H9 (cell line): ENCODE results near the gene PXT1. TPM values are rescaled to one million over a fixed set of nuclear protein-coding genes. Genes with fewer than 3 reads are reported as not detected.
A peak's percentile ranks its signal among the peaks of the same experiment; 100 is the strongest.

ENCODE experiments used
- DNase-seq: peaks from one replicate; pipeline ENCODE4 v3.0.0-alpha.2; 2017
- H2AFZ ChIP-seq: one replicate; pipeline ENCODE4 v1.6.1; 2013; ENCODE audit warnings: mild to moderate bottlenecking, low read length, control low read depth, moderate library complexity
- H2AK5ac ChIP-seq: 2 replicates; pipeline ENCODE4 v1.6.1; 2013; ENCODE audit warnings: low read length, control low read depth, mixed read lengths; ENCODE audit not compliant: insufficient read length
- H2BK120ac ChIP-seq: one replicate; pipeline ENCODE4 v1.6.1; 2013; ENCODE audit warnings: low read depth, mild to moderate bottlenecking, low read length, control low read depth, inconsistent platforms; ENCODE audit not compliant: poor library complexity, severe bottlenecking
- H2BK12ac ChIP-seq: 2 replicates; pipeline ENCODE4 v1.6.1; 2013; ENCODE audit warnings: low read length, control low read depth, mixed read lengths, low read depth; ENCODE audit not compliant: insufficient read length
- H2BK15ac ChIP-seq: 2 replicates; pipeline ENCODE4 v1.6.1; 2013; ENCODE audit warnings: low read depth, low read length, control low read depth
- H2BK20ac ChIP-seq: one replicate; pipeline ENCODE4 v1.6.1; 2013; ENCODE audit warnings: low read depth, mild to moderate bottlenecking, low read length, control low read depth, inconsistent platforms; ENCODE audit not compliant: poor library complexity, severe bottlenecking
- H2BK5ac ChIP-seq: 2 replicates; pipeline ENCODE4 v1.6.1; 2013; ENCODE audit warnings: low read length, control low read depth, mixed read lengths; ENCODE audit not compliant: insufficient read length
- H3K14ac ChIP-seq: 2 replicates; pipeline ENCODE4 v1.6.1; 2013; ENCODE audit warnings: low read length, control low read depth; ENCODE audit not compliant: insufficient read depth
- H3K18ac ChIP-seq: 2 replicates; pipeline ENCODE4 v1.6.1; 2013; ENCODE audit warnings: low read depth, mild to moderate bottlenecking, mixed read lengths, low read length, control low read depth; ENCODE audit not compliant: insufficient read length
- H3K23ac ChIP-seq: 2 replicates; pipeline ENCODE4 v1.6.1; 2013; ENCODE audit warnings: low read length, control low read depth, mixed read lengths, low read depth; ENCODE audit not compliant: insufficient read length
- H3K23me2 ChIP-seq: 2 replicates; pipeline ENCODE4 v1.6.1; 2013; ENCODE audit warnings: low read depth, mild to moderate bottlenecking, mixed read lengths, low read length, control low read depth; ENCODE audit not compliant: insufficient read length, poor library complexity, severe bottlenecking
- H3K27ac ChIP-seq: 2 replicates; pipeline ENCODE4 v1.5.1; 2013; ENCODE audit warnings: low read length, control low read depth, mixed read lengths, low read depth; ENCODE audit not compliant: insufficient read length
- H3K27me3 ChIP-seq: 2 replicates; pipeline ENCODE4 v1.6.1; 2013; ENCODE audit warnings: low read length, control low read depth, inconsistent platforms; ENCODE audit not compliant: insufficient read depth
- H3K4ac ChIP-seq: 2 replicates; pipeline ENCODE4 v1.6.1; 2013; ENCODE audit warnings: low read depth, mild to moderate bottlenecking, control low read depth, inconsistent platforms, low read length, moderate library complexity
- H3K4me1 ChIP-seq: 2 replicates; pipeline ENCODE4 v1.6.1; 2013; ENCODE audit warnings: low read length, control low read depth, inconsistent platforms; ENCODE audit not compliant: insufficient read depth
- H3K4me2 ChIP-seq: 2 replicates; pipeline ENCODE4 v1.6.1; 2013; ENCODE audit warnings: low read length, control low read depth, mixed read lengths; ENCODE audit not compliant: insufficient read length, insufficient read depth
- H3K56ac ChIP-seq: 2 replicates; pipeline ENCODE4 v1.6.1; 2013; ENCODE audit warnings: low read depth, mild to moderate bottlenecking, mixed read lengths, low read length, control low read depth; ENCODE audit not compliant: insufficient read length
- H3K79me1 ChIP-seq: 2 replicates; pipeline ENCODE4 v1.6.1; 2013; ENCODE audit warnings: low read depth, mild to moderate bottlenecking, moderate library complexity, low read length, control low read depth, inconsistent platforms; ENCODE audit not compliant: insufficient read depth, poor library complexity, severe bottlenecking
- H3K79me2 ChIP-seq: 2 replicates; pipeline ENCODE4 v1.6.1; 2013; ENCODE audit warnings: low read length, control low read depth, inconsistent platforms; ENCODE audit not compliant: insufficient read depth
- H3K9ac ChIP-seq: 2 replicates; pipeline ENCODE4 v1.6.1; 2013; ENCODE audit warnings: low read length, control low read depth, mixed read lengths; ENCODE audit not compliant: insufficient read length; ENCODE audit errors: extremely low read depth
- H3K9me3 ChIP-seq: one replicate; pipeline ENCODE4 v1.6.1; 2013; ENCODE audit warnings: low read depth, low read length, inconsistent platforms; ENCODE audit not compliant: control insufficient read depth
- H3T11ph ChIP-seq: one replicate; pipeline ENCODE4 v1.6.1; 2013; ENCODE audit warnings: mild to moderate bottlenecking, low read length, control low read depth, inconsistent platforms
- H4K20me1 ChIP-seq: one replicate; pipeline ENCODE4 v1.6.1; 2013; ENCODE audit not compliant: control insufficient read depth, insufficient read length, insufficient read depth
- H4K5ac ChIP-seq: 2 replicates; pipeline ENCODE4 v1.6.1; 2013; ENCODE audit warnings: low read depth, mild to moderate bottlenecking, mixed read lengths, low read length, control low read depth; ENCODE audit not compliant: insufficient read length
- H4K8ac ChIP-seq: replicated peaks from 2 replicates; pipeline ENCODE4 v1.6.1; 2013; ENCODE audit warnings: low read length, control low read depth, mixed read lengths, low read depth; ENCODE audit not compliant: insufficient read length
- H4K91ac ChIP-seq: 2 replicates; pipeline ENCODE4 v1.6.1; 2013; ENCODE audit warnings: low read depth, mild to moderate bottlenecking, moderate library complexity, mixed read lengths, low read length, control low read depth; ENCODE audit not compliant: insufficient read length
- H3K27ac Mint-ChIP-seq, 3 experiments: 2 replicates in 2 of 3; 3 replicates in 1 of 3; pipeline ENCODE4 v1.8.0; 2020 to 2021; ENCODE audit warnings: mixed read lengths in 3 of 3, mild to moderate bottlenecking in 1 of 3, moderate library complexity in 1 of 3
- H3K27me3 Mint-ChIP-seq: 2 replicates; pipeline ENCODE4 v1.8.0; 2021; ENCODE audit warnings: low read depth, mild to moderate bottlenecking, moderate library complexity, mixed read lengths
- H3K36me3 Mint-ChIP-seq, 3 experiments: 2 replicates in 2 of 3; 3 replicates in 1 of 3; pipeline ENCODE4 v1.8.0; 2020 to 2021; ENCODE audit warnings: low read depth in 3 of 3, mixed read lengths in 3 of 3; ENCODE audit not compliant: insufficient read depth in 1 of 3
- H3K4me1 Mint-ChIP-seq, 2 experiments: 2 replicates each; pipeline ENCODE4 v1.8.0; 2020; ENCODE audit warnings: mixed read lengths in 2 of 2
- H3K4me3 Mint-ChIP-seq, 2 experiments: 2 replicates in 1 of 2; 3 replicates in 1 of 2; pipeline ENCODE4 v1.8.0; 2020 to 2021; ENCODE audit warnings: mild to moderate bottlenecking in 2 of 2, mixed read lengths in 2 of 2, moderate library complexity in 1 of 2
- H3K9me3 Mint-ChIP-seq, 2 experiments: 2 replicates in 1 of 2; 3 replicates in 1 of 2; pipeline ENCODE4 v1.8.0; 2020; ENCODE audit warnings: mild to moderate bottlenecking in 2 of 2, mixed read lengths in 2 of 2, moderate library complexity in 1 of 2
- CTCF ChIP-seq: fragments of 200-600 bp; sonication (generic); conservative IDR thresholded peaks from 3 replicates; pipeline ENCODE4 v1.8.0; 2021; ENCODE audit warnings: antibody characterized with exemption, mild to moderate bottlenecking
- WGBS: extraction: QIAGEN DNeasy Blood & Tissue Kit; methylation state at CpG from one replicate; pipeline ENCODE4 v1.1.7; 2013; ENCODE audit warnings: missing lambda C conversion rate, low lambda C conversion rate, mixed read lengths; ENCODE audit not compliant: insufficient read length; ENCODE audit errors: extremely low coverage; 5-methylcytosine and 5-hydroxymethylcytosine counted together
- total RNA-seq: library from RNA; stranded (reverse); gene quantifications from 2 replicates; pipeline ENCODE4 v1.2.1, GENCODE V29; 2021

PXT1 gene
- total RNA-seq, 1 experiment from 2014 or later, result not detected

GRCh38 chr6:36442103-36442670 is 467 bp downstream of the PXT1 start:
- Mint-ChIP-seq H3K27me3 (no peaks in the 10 kb centered on the region), H3K4me1 (peaks cover 26% of the 10 kb centered on the region in 2 experiments), H3K9me3 (no peaks in the 10 kb centered on the region), H3K36me3 (peaks cover 0 to 5% (median 0%) of the 10 kb centered on the region in 3 experiments; a peak in 1 of 7 replicates), H3K27ac (peak overlapping the region; percentile 19 to 95 (median 84); a peak in 5 of 7 replicates), H3K4me3 (peak overlapping the region; percentile 88 to 95)
- Histone ChIP-seq H3K23ac (no peak overlapping the region), H3K18ac (peak overlapping the region; percentile 39), H4K20me1 (no peaks in the 10 kb centered on the region), H2BK15ac (no peak overlapping the region), H4K91ac (no peak overlapping the region), H4K8ac (no peak overlapping the region), H2BK20ac (no peak overlapping the region), H3K79me2 (peaks cover 8% of the 10 kb centered on the region; the same call in 1 of the 2 replicates), H3K27ac (peak overlapping the region; percentile 35), H3K14ac (peak overlapping the region; percentile 74; the same call in 1 of the 2 replicates), H3K9ac (peak overlapping the region; percentile 60), H3K4ac (no peak overlapping the region), H3K23me2 (peaks cover 9% of the 10 kb centered on the region), H2BK12ac (no peak overlapping the region), H2AK5ac (no peak overlapping the region), H3T11ph (no peak overlapping the region), H3K79me1 (no peaks in the 10 kb centered on the region), H2AFZ (peak overlapping the region; percentile 14), H4K5ac (no peak overlapping the region), H3K56ac (no peak overlapping the region), H2BK120ac (no peak overlapping the region), H3K27me3 (no peaks in the 10 kb centered on the region), H2BK5ac (no peak overlapping the region), H3K4me2 (peak overlapping the region; percentile 56), H3K4me1 (no peaks in the 10 kb centered on the region), H3K9me3 (no peaks in the 10 kb centered on the region)
- no CpG with 5 or more reads among the region's 12 CpGs for WGBS
- no peak for TF ChIP-seq CTCF
- no peak for DNase-seq
